Thoracic aorta (tissue), 2 donors: ENCODE data around the gene GATD1. TPM values are rescaled to one million over a fixed set of nuclear protein-coding genes. Genes with fewer than 3 reads are reported as not detected.
A peak's percentile ranks its signal among the peaks of the same experiment; 100 is the strongest.

Source experiments
- ATAC-seq: fragments of 150-250 bp; one replicate; pipeline ENCODE4 v1.8.0; 2017; ENCODE audit warnings: low read depth; ENCODE audit not compliant: insufficient number of reproducible peaks, low FRiP score
- DNase-seq: peaks from one replicate; pipeline ENCODE4 v3.0.0-alpha.2; 2020; ENCODE audit warnings: low spot score
- H3K27ac ChIP-seq, 2 donors: fragments of 200-600 bp; sonication (generic); 1 replicate in 1 of 2; 2 replicates in 1 of 2; pipeline ENCODE4 v1.5.1; 2016; ENCODE audit warnings: mild to moderate bottlenecking in 2 of 2, moderate library complexity in 2 of 2
- H3K27me3 ChIP-seq: fragments of 200-600 bp; sonication (generic); replicated peaks from 2 replicates; pipeline ENCODE4 v1.6.0; 2016; ENCODE audit warnings: mild to moderate bottlenecking; ENCODE audit not compliant: insufficient read depth
- H3K36me3 ChIP-seq: fragments of 200-600 bp; sonication (generic); one replicate; pipeline ENCODE4 v1.5.1; 2016
- H3K4me1 ChIP-seq, 2 donors: fragments of 200-600 bp; sonication (generic); 1 replicate in 1 of 2; 2 replicates in 1 of 2; pipeline versions ENCODE4 v1.5.1 to v1.6.0; 2016; ENCODE audit warnings: low read depth in 2 of 2, mild to moderate bottlenecking in 1 of 2; ENCODE audit not compliant: control insufficient read depth in 1 of 2
- H3K4me3 ChIP-seq: fragments of 200-600 bp; sonication (generic); 2 replicates; pipeline ENCODE4 v1.5.1; 2016; ENCODE audit warnings: mild to moderate bottlenecking
- H3K9me3 ChIP-seq: fragments of 200-600 bp; sonication (generic); 2 replicates; pipeline ENCODE4 v1.5.1; 2016
- total RNA-seq, 2 donors: library from RNA; depleted of rRNA; stranded (reverse); fragments of >200 nt; gene quantifications; one replicate each; pipeline versions ENCODE4 v1.1.0 to v1.2.3, GENCODE V29; 2016
- TF ChIP-seq, protein P1 (sequence below): fragments of 200-600 bp; sonication (generic); IDR thresholded peaks from one replicate; pipeline ENCODE4 v1.5.1; 2019; ENCODE audit warnings: antibody characterized with exemption

GATD1 gene
- total RNA-seq, 2 donors from 2014 or later = 32.5 to 48.7 TPM

DNA sequence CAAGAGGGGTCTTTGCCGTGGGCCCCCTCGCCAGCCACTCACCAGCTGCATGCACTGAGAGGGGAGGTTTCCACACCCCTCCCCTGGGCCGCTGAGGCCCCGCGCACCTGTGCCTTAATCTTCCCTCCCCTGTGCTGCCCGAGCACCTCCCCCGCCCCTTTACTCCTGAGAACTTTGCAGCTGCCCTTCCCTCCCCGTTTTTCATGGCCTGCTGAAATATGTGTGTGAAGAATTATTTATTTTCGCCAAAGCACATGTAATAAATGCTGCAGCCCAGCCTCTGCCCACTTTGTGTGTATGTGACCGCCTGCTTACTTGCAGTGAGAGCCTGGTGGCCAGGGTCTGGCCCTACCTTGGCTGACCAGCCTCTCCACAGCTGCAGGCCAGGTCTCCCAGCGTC is 47.7 kb upstream of the GATD1 start:
- peaks cover 6% of the 10 kb centered on the region for H3K27me3 ChIP-seq
- H3K4me1 ChIP-seq = peaks cover 39 to 55% of the 10 kb centered on the region in 2 donors

DNA sequence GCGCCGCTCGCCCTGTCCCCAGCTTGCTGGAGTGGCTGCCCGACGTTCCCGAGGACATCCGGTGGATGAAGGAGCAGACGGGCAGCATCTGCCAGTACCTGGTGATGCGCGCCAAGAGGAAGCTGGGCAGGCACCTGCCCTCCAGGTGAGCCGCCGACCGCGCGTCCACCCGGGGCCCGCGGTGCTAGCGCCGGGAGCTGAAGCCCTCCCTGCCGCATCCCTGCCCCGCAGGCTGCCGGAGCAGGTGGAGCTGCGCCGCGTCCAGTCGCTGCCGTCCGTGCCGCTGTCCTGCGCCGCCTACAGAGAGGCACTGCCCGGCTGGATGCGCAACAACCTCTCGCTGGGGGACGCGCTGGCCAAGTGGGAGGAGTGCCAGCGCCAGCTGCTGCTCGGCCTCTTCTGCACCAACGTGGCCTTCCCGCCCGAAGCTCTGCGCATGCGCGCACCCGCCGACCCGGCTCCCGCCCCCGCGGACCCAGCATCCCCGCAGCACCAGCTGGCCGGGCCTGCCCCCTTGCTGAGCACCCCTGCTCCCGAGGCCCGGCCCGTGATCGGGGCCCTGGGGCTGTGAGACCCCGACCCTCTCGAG is 47.1 kb upstream of the GATD1 start:
- DNase-seq (no peak), ATAC-seq (no peak)
- TF ChIP-seq, protein P1, sequence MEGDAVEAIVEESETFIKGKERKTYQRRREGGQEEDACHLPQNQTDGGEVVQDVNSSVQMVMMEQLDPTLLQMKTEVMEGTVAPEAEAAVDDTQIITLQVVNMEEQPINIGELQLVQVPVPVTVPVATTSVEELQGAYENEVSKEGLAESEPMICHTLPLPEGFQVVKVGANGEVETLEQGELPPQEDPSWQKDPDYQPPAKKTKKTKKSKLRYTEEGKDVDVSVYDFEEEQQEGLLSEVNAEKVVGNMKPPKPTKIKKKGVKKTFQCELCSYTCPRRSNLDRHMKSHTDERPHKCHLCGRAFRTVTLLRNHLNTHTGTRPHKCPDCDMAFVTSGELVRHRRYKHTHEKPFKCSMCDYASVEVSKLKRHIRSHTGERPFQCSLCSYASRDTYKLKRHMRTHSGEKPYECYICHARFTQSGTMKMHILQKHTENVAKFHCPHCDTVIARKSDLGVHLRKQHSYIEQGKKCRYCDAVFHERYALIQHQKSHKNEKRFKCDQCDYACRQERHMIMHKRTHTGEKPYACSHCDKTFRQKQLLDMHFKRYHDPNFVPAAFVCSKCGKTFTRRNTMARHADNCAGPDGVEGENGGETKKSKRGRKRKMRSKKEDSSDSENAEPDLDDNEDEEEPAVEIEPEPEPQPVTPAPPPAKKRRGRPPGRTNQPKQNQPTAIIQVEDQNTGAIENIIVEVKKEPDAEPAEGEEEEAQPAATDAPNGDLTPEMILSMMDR = no peak
- Histone ChIP-seq H3K27ac (no peak overlapping the region), H3K36me3 (peaks cover 35% of the 10 kb centered on the region), H3K27me3 (peaks cover 6% of the 10 kb centered on the region), H3K4me1 (peaks cover 33 to 49% of the 10 kb centered on the region in 2 donors), H3K4me3 (no peak overlapping the region), H3K9me3 (no peaks in the 10 kb centered on the region)

More for the DNA sequence above, 47.7 kb upstream of the GATD1 start:
- Histone ChIP-seq H3K4me3 (no peak overlapping the region), H3K27ac (no peak overlapping the region), H3K36me3 (peaks cover 35% of the 10 kb centered on the region), H3K9me3 (no peaks in the 10 kb centered on the region)
- DNase-seq (no peak), ATAC-seq (no peak)
- TF ChIP-seq, protein P1 = no peak

DNA sequence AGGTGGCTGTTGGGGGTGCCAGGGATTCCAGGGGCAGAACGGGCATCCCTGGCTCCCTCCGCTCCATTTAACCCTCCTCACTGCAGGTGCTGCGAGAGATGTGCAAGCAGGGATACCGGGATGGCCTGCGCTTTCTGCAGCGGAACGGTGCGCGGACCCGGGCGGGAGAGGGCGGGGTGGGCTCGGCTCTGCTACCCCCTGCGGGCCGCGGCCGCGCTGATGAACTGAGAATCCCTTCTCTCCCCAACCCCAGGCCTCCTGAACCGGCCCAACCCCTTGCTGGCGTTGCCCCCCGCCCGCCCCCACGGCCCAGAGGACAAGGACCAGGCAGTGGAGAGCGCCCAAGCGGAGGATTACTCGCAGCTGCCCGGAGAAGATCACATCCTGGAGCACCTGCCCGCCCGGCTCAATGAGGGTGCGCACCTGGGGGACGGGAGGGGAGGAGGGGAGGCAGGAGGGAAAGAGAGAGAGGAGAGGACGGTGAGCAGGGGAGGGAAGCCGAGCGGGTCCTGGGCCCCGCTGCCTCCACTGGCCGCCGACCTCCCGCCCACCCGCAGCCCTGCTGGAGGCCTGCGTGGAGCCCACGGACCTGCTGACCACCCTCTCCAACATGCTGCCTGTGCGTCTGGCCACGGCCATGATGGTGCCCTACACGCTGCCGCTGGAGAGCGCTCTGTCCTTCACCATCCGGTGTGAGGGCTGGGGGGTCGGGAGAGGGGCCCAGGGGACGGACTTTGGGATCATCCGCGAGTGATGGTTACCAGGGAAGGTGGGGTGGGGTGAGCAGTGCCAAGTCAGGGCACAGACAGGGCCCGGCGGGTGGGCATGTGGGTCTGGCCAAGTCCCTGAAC is 46.4 kb upstream of the GATD1 start:
- ATAC-seq (no peak), DNase-seq (no peak)
- peaks cover 6% of the 10 kb centered on the region for H3K27me3 ChIP-seq
- H3K36me3 ChIP-seq = peaks cover 35% of the 10 kb centered on the region
- no peak overlapping the region for H3K4me3 ChIP-seq
- no peaks in the 10 kb centered on the region for H3K9me3 ChIP-seq
- H3K27ac ChIP-seq = no peak overlapping the region
- TF ChIP-seq, protein P1 = no peak
- peaks cover 35 to 46% of the 10 kb centered on the region in 2 donors for H3K4me1 ChIP-seq

DNA sequence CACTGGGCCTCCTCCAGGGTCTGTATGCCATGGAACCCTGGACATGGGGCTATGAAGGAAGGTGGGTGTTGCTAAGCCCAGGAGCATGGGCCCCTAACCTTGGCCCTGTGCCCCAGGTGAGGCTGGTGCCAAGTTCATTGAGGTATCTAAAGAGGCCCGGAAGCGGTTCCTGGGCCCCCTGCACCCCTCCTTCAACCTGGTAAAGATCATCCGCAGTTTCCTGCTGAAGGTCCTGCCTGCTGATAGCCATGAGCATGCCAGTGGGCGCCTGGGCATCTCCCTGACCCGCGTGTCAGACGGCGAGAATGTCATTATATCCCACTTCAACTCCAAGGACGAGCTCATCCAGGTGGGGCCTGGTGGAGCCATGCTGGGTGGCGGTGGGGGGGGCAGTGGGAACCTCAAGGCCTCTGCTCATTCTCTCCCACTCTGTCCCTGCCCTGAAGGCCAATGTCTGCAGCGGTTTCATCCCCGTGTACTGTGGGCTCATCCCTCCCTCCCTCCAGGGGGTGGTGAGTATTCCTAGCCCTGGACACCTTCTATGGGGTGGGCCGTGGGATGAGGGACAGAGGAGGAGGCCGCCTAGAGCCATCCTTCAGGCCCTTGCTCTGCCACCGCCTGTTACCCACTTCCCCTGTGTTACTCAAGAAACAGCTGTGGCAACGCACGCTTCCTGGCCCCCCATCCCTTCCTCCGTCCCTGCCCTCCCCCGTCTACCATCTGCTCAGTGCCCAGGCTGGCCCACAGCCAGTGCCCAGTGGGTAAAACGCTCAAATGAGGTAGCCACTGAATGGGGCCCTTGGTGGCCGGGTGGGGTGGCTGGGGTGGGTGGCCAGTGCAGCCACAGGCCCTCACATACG is 44.5 kb upstream of the GATD1 start:
- TF ChIP-seq, protein P1 = no peak
- Histone ChIP-seq H3K9me3 (no peaks in the 10 kb centered on the region), H3K36me3 (peaks cover 35% of the 10 kb centered on the region), H3K4me1 (peaks cover 25 to 35% of the 10 kb centered on the region in 2 donors), H3K27me3 (peaks cover 4% of the 10 kb centered on the region), H3K27ac (peak overlapping the region; percentile 59 to 100), H3K4me3 (peak overlapping the region; percentile 98)
- no peak for DNase-seq
- ATAC-seq = no peak
